ENCODE data around the gene FAM53B.
A peak's percentile ranks its signal among the peaks of the same experiment; 100 is the strongest.

The FAM53B gene

DNA sequence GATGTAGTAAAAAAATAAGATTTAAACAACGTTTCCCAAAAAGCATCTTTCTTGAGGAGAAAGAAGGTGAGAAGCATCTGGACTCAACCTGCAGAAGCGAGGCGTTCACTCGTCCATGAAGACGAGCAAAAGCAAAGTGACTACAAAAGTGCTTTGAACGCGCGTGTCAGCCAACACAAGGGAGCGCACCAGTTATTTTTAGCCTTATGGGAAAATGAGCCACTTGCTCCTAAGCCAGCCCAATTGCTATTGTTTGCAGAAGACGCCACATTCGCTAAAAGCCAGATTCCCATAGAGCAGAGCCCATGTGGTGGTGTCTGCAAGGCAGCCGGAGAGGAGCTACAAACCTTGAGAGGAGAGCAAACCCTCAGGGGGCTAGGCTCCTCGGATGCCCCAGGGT lies 122.5 kb downstream of the FAM53B start:
- H3K4me3 ChIP-seq (ENCODE audit: low read length), result no peak overlapping the region
- TF ChIP-seq, protein P1, sequence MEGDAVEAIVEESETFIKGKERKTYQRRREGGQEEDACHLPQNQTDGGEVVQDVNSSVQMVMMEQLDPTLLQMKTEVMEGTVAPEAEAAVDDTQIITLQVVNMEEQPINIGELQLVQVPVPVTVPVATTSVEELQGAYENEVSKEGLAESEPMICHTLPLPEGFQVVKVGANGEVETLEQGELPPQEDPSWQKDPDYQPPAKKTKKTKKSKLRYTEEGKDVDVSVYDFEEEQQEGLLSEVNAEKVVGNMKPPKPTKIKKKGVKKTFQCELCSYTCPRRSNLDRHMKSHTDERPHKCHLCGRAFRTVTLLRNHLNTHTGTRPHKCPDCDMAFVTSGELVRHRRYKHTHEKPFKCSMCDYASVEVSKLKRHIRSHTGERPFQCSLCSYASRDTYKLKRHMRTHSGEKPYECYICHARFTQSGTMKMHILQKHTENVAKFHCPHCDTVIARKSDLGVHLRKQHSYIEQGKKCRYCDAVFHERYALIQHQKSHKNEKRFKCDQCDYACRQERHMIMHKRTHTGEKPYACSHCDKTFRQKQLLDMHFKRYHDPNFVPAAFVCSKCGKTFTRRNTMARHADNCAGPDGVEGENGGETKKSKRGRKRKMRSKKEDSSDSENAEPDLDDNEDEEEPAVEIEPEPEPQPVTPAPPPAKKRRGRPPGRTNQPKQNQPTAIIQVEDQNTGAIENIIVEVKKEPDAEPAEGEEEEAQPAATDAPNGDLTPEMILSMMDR (IDR thresholded peaks at IDR 0.05; ENCODE audit: insufficient read depth, low read depth, low read length, missing control alignments), result no peak
- DNase-seq (ENCODE audit: low read depth), result no peak

DNA sequence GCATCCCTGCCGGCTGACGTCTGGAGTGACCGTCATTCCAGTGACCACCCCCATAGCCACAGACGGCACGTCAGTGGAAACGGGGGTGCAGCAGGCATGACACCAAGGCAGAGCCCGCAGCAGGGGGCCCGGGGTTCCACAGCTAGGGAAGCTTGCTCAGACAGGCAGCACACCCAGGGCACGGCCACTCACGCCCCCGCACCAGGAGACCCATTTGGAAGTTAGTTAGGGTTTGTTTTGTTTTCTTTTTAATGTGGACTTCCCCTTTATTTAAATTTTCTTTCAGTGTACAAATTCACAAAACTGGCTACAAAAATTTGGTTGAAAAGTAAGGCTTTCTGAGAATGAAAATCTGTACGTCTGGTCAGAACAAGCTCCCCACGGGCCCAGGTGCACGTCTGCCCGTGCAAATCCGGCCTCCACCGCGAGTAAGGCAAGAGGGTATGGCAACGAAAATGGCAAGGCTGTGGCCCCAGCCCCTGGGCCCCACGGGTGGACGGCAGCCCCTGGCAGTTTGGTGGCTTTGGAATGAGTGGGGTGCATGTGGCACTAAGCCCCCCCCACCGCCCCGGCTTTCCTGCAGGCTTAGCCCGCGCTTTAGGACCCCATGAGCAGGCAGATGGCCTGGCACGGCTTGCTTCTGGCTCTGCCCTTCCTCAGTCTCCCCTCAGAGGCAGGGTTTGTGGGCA lies 124.2 kb downstream of the FAM53B start:
- DNase-seq (ENCODE audit: low read depth), result peak; percentile 31
- TF ChIP-seq, protein P1 (IDR thresholded peaks at IDR 0.05; ENCODE audit: insufficient read depth, low read depth, low read length, missing control alignments), result no peak
- no peak overlapping the region for H3K4me3 ChIP-seq (ENCODE audit: low read length)

DNA sequence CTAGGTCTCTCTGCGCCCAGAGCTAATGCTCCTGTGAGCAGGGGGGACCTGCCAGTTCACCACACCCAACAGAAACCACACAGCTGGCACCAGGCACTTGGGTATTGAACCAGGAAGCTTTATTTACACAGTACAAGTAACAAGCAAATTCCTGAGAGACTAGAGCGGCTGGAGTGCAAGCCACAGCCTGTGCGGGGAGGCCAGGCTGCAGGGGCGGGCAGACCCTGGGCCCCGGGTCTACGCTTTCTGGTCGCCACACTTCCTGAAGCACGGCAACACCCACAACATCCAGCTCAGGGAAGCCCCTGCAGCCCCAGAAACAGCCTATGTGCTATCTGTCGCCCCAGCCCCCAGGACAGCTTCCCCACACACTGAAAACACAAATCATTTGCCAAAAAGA lies 125.0 kb downstream of the FAM53B start:
- DNase-seq (ENCODE audit: low read depth), result peak; percentile 79
- H3K4me3 ChIP-seq (ENCODE audit: low read length), result no peak overlapping the region
- TF ChIP-seq, protein P1 (IDR thresholded peaks at IDR 0.05; ENCODE audit: insufficient read depth, low read depth, low read length, missing control alignments), result no peak

DNA sequence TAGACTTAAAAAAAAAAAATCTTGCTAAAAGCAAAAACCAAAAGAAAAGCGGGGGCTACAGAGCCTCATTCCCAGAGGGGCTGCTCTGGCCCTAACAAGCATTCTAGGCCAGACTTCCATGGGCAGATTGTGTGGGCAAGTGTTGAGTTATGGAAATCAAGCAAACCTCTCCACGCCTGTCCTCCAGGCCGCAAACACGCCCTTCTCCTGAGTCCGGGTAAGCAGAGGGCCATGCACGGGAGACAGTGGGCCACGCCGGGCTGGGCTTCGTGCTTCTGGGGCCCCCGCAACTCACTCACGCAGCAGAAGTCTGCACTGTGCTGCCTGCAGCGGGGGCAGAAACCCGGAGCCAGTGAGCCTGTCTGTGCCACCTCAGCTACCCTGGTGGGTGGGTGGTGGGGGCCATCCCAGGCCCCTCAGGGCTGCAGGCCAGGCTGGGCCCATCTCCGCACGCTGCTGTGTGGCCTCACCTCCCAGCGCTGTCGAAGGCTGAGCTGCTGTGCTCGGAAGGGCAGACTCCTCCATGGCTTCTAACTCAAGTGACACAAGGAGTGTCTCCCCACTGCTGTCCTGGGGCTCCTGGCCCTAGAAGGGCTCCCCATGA lies 125.6 kb downstream of the FAM53B start:
- DNase-seq (ENCODE audit: low read depth), result no peak
- H3K4me3 ChIP-seq (ENCODE audit: low read length), result no peak overlapping the region
- TF ChIP-seq, protein P1 (IDR thresholded peaks at IDR 0.05; ENCODE audit: insufficient read depth, low read depth, low read length, missing control alignments), result no peak

DNA sequence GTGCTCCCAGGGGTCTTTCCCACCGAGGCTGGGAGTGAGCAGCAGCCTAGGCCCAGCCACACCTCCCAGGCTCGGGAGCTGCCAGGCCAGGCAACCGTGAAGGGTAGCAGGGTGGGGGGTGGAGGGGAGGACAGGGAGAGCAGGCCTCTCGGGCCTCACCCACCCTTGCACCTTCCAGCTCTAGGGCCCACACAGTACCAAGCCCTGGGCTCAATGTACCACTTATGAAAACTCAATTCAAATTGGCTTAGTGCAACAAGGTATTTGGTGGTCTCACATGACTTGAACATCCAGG lies 127.4 kb downstream of the FAM53B start:
- TF ChIP-seq, protein P1 (IDR thresholded peaks at IDR 0.05; ENCODE audit: insufficient read depth, low read depth, low read length, missing control alignments), result no peak
- no peak for DNase-seq (ENCODE audit: low read depth)
- no peak overlapping the region for H3K4me3 ChIP-seq (ENCODE audit: low read length)

DNA sequence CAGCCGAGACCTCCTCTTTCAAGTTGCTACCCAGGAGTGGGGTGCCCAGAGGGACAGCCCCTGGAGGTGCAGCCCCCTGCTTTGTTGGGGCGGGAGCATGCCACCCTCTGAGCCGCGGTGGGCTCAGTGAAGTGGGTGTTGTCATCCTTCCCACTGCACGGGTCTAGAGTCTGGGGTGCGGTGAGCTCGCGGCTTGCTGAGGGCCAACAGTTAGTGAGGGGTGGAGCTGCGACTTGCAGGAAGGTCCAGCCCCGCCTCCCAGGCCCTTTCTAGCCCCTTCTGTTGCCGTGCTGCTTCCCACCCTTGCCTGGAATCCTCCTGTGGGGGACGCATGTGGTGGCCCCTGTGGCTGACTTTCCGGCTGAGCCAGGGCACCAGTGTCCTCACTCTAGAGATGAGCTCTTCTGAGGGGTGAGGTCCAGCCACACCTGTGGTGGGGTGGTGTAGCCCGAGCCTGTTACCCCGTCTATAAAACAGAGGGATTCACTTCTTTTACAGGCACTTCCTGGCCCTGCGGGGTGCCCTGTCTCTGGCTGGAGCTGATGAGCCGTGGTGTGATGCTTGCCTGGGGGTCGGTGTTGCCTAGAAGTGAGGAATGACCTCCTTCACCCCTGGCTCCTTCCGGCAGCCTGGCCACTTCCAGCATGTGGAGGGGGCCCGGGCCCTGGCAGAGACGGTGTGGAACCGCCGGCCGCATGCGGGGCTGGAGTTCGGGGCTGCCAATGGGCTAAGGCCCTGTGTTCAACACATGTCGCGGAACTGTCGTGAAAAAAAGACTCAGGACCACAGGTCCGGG lies 127.9 kb downstream of the FAM53B start:
- no peak for DNase-seq (ENCODE audit: low read depth)
- TF ChIP-seq, protein P1 (IDR thresholded peaks at IDR 0.05; ENCODE audit: insufficient read depth, low read depth, low read length, missing control alignments), result no peak
- no peak overlapping the region for H3K4me3 ChIP-seq (ENCODE audit: low read length)

All from epithelial cell of esophagus (primary cell).